ENCODE data around the gene S1PR4.

- TF ChIP-seq, protein P1, sequence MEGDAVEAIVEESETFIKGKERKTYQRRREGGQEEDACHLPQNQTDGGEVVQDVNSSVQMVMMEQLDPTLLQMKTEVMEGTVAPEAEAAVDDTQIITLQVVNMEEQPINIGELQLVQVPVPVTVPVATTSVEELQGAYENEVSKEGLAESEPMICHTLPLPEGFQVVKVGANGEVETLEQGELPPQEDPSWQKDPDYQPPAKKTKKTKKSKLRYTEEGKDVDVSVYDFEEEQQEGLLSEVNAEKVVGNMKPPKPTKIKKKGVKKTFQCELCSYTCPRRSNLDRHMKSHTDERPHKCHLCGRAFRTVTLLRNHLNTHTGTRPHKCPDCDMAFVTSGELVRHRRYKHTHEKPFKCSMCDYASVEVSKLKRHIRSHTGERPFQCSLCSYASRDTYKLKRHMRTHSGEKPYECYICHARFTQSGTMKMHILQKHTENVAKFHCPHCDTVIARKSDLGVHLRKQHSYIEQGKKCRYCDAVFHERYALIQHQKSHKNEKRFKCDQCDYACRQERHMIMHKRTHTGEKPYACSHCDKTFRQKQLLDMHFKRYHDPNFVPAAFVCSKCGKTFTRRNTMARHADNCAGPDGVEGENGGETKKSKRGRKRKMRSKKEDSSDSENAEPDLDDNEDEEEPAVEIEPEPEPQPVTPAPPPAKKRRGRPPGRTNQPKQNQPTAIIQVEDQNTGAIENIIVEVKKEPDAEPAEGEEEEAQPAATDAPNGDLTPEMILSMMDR (IDR thresholded peaks at IDR 0.05; ENCODE audit: insufficient read depth, low read length, poor library complexity, severe bottlenecking) = no peak
- TF ChIP-seq EZH2phosphoT487 (conservative IDR thresholded peaks at IDR 0.05; ENCODE audit: low read length) = no peak
Observed at GRCh38 chr19:3187662-3188511, 9.3 kb downstream of the S1PR4 start.

Data from SU-DHL-6 (cell line).